ENCODE results near the gene OBSCN. TPM values are rescaled to one million over a fixed set of nuclear protein-coding genes. Genes with fewer than 3 reads are reported as not detected.

Gene OBSCN
- total RNA-seq, 1 donor from 2014 or later = 16.9 TPM

DNA sequence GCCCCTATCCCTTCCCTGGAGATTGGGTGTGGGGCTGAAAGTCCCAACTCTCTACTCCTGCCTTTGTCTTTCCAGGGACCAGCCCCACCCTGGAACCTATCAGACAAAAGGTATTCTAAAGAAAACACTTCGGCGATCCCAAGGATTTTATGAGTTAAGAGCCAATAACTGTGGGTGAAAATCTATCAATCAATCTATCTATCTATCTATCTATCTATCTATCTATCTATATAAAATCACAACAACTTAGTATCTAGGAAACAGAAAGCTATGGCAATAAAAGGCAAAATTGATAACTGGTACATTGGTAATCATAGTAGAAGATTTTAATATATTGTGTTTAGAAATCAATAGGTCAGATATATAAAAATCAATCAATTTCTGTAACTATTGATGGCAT is 175.9 kb downstream of the OBSCN start:
- H3K36me3 Mint-ChIP-seq (ENCODE audit: low read depth, unreplicated experiment) = no peaks in the 10 kb centered on the region
- TF ChIP-seq, protein P1, sequence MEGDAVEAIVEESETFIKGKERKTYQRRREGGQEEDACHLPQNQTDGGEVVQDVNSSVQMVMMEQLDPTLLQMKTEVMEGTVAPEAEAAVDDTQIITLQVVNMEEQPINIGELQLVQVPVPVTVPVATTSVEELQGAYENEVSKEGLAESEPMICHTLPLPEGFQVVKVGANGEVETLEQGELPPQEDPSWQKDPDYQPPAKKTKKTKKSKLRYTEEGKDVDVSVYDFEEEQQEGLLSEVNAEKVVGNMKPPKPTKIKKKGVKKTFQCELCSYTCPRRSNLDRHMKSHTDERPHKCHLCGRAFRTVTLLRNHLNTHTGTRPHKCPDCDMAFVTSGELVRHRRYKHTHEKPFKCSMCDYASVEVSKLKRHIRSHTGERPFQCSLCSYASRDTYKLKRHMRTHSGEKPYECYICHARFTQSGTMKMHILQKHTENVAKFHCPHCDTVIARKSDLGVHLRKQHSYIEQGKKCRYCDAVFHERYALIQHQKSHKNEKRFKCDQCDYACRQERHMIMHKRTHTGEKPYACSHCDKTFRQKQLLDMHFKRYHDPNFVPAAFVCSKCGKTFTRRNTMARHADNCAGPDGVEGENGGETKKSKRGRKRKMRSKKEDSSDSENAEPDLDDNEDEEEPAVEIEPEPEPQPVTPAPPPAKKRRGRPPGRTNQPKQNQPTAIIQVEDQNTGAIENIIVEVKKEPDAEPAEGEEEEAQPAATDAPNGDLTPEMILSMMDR (IDR thresholded peaks at IDR 0.05; ENCODE audit: unreplicated experiment) = no peak
- no peak overlapping the region for H3K4me3 Mint-ChIP-seq (ENCODE audit: unreplicated experiment)
- peaks cover 3% of the 10 kb centered on the region for H3K4me1 Mint-ChIP-seq (ENCODE audit: unreplicated experiment)
- no peaks in the 10 kb centered on the region for H3K9me3 Mint-ChIP-seq (ENCODE audit: unreplicated experiment)
- H3K27me3 Mint-ChIP-seq (ENCODE audit: unreplicated experiment) = peaks cover 7% of the 10 kb centered on the region
- no peak for DNase-seq (ENCODE audit: low spot score)
- no peak overlapping the region for H3K27ac Mint-ChIP-seq (ENCODE audit: unreplicated experiment)

DNA sequence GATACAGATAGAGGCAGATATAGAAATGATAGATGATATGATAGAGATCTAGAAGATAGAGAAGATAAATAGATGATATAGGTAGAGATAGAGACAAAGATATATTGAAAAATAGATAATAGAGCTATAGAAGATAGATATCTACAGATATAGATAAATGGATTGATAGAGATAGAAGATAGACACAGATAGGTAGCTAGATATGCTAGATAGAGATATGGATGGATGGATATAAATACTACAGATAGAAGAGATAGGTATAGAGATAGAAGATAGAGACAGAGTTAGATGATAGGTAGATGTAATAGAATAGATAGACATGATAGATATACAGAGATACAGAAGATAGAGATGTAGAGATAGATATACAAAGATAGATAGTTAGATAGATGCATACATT is 177.4 kb downstream of the OBSCN start:
- Mint-ChIP-seq H3K4me3 (ENCODE audit: unreplicated experiment) (no peak overlapping the region), H3K27ac (ENCODE audit: unreplicated experiment) (no peak overlapping the region), H3K4me1 (ENCODE audit: unreplicated experiment) (no peaks in the 10 kb centered on the region), H3K27me3 (ENCODE audit: unreplicated experiment) (peaks cover under 1% of the 10 kb centered on the region), H3K36me3 (ENCODE audit: low read depth, unreplicated experiment) (no peaks in the 10 kb centered on the region), H3K9me3 (ENCODE audit: unreplicated experiment) (no peaks in the 10 kb centered on the region)
- TF ChIP-seq, protein P1 (IDR thresholded peaks at IDR 0.05; ENCODE audit: unreplicated experiment) = no peak
- DNase-seq (ENCODE audit: low spot score) = no peak

DNA sequence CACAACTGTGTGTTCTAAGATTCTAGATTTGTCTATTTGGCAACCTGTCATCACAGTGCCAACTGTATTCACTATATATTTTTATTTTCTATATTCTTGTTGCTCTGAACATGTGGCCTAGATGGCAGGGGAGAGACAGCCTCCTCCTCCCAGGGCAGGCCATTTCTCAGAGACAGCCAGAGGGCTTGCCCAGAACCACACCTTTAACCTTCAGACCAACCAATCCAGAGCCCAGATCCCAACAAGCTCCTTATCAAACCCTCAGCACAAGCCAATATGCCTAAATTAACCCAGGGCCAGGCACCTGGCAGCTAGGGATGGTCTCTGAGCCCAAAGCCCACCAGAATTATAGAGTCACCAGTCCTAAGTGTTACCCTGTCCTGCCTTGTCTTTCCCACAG is 179.5 kb downstream of the OBSCN start:
- no peak for DNase-seq (ENCODE audit: low spot score)
- H3K9me3 Mint-ChIP-seq (ENCODE audit: unreplicated experiment) = no peaks in the 10 kb centered on the region
- H3K4me3 Mint-ChIP-seq (ENCODE audit: unreplicated experiment) = no peak overlapping the region
- no peak overlapping the region for H3K27ac Mint-ChIP-seq (ENCODE audit: unreplicated experiment)
- H3K27me3 Mint-ChIP-seq (ENCODE audit: unreplicated experiment) = no peaks in the 10 kb centered on the region
- no peaks in the 10 kb centered on the region for H3K4me1 Mint-ChIP-seq (ENCODE audit: unreplicated experiment)
- TF ChIP-seq, protein P1 (IDR thresholded peaks at IDR 0.05; ENCODE audit: unreplicated experiment) = no peak
- H3K36me3 Mint-ChIP-seq (ENCODE audit: low read depth, unreplicated experiment) = peaks cover 3% of the 10 kb centered on the region

DNA sequence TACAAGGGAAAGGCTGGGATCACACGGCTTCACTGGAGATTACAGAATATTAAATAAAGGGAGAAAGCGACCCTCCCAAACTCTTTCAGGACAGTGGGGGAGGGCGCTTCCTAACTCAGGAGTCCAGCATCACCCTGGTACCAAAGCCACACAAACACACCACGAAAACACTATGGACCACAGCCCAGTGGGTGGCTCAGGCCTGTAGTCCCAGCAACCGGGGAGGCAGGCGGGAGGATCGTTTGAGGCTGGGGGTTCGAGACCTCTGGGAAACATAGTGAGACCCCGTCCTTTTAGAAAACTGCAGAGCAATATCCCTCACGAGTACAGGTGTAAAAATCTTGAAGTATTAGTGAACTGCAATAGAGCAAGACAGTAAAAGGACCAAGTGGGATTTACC is 182.8 kb downstream of the OBSCN start:
- Mint-ChIP-seq H3K9me3 (ENCODE audit: unreplicated experiment) (no peaks in the 10 kb centered on the region), H3K27me3 (ENCODE audit: unreplicated experiment) (peaks cover 3% of the 10 kb centered on the region), H3K36me3 (ENCODE audit: low read depth, unreplicated experiment) (peaks cover 4% of the 10 kb centered on the region), H3K27ac (ENCODE audit: unreplicated experiment) (no peak overlapping the region), H3K4me3 (ENCODE audit: unreplicated experiment) (no peak overlapping the region), H3K4me1 (ENCODE audit: unreplicated experiment) (no peaks in the 10 kb centered on the region)
- no peak for DNase-seq (ENCODE audit: low spot score)
- TF ChIP-seq, protein P1 (IDR thresholded peaks at IDR 0.05; ENCODE audit: unreplicated experiment) = no peak

DNA sequence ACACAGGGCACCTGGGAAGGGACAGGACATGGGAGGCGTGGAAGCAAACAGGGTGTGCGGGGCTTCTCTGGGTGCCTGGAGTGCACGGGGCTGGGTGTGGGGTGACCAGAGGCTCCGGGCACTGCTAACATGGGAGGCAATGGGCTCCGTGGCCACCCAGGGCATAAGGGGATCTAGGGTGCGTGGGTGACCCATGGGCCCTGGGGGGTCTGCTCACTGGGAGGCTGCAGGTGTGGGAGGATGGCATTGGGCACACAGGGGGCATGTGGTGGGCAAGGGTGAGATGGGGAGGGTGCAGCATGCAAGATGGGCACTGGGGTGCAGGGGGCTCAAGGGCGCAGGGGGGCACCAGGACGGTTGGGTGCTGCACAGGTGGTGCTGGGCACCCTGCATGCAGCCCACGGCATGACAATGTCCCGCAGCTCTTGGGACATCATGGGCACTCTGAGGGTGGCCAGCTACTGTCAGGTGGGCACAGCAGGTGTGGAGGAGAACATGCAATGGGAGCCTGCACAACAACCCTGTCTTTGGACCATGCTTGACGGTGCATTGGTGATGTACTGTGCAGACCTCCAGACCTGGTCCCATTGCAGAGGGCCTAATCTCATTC is 183.7 kb downstream of the OBSCN start:
- no peak overlapping the region for H3K4me3 Mint-ChIP-seq (ENCODE audit: unreplicated experiment)
- no peak for DNase-seq (ENCODE audit: low spot score)

More for the DNA sequence above, 183.7 kb downstream of the OBSCN start:
- H3K4me1 Mint-ChIP-seq (ENCODE audit: unreplicated experiment) = no peaks in the 10 kb centered on the region
- no peaks in the 10 kb centered on the region for H3K9me3 Mint-ChIP-seq (ENCODE audit: unreplicated experiment)
- H3K27me3 Mint-ChIP-seq (ENCODE audit: unreplicated experiment) = peaks cover 5% of the 10 kb centered on the region
- no peak overlapping the region for H3K27ac Mint-ChIP-seq (ENCODE audit: unreplicated experiment)
- TF ChIP-seq, protein P1 (IDR thresholded peaks at IDR 0.05; ENCODE audit: unreplicated experiment) = no peak
- peaks cover 9% of the 10 kb centered on the region for H3K36me3 Mint-ChIP-seq (ENCODE audit: low read depth, unreplicated experiment)
